Measurements from ENCODE around the gene ZKSCAN3. TPM values are rescaled to one million over a fixed set of nuclear protein-coding genes. Genes with fewer than 3 reads are reported as not detected.

The ZKSCAN3 gene
- total and polyA plus RNA-seq, 11 donors, result 1.5 to 7.9 (median 4.9) TPM

GRCh38 chr6:28369463-28369862 lies 19.7 kb downstream of the ZKSCAN3 start:
- peaks cover 0 to 48% (median 25%) of the 10 kb centered on the region in 9 donors for H3K36me3 ChIP-seq
- no peak for ATAC-seq
- DNase-seq, result no peak
- no peaks in the 10 kb centered on the region for H3K9me3 ChIP-seq
- H3K4me3 ChIP-seq, result no peak overlapping the region
- no peak overlapping the region for H3K27ac ChIP-seq
- H3K27me3 ChIP-seq, result no peaks in the 10 kb centered on the region
- TF ChIP-seq CTCF (IDR thresholded peaks at IDR 0.05) (no peak), POLR2A (IDR thresholded peaks at IDR 0.05) (no peak)
- 97 to 100% (median 97%) methylated on average over 3 of the region's 3 CpGs for WGBS, 4 donors
- H3K4me1 ChIP-seq, result no peaks in the 10 kb centered on the region
- intact Hi-C loops (cut with DNase I), result no loop called here

GRCh38 chr6:28370440-28370839 lies 20.7 kb downstream of the ZKSCAN3 start:
- Histone ChIP-seq H3K27ac (no peak overlapping the region), H3K9me3 (no peaks in the 10 kb centered on the region), H3K4me1 (no peaks in the 10 kb centered on the region), H3K27me3 (no peaks in the 10 kb centered on the region), H3K36me3 (peaks cover 0 to 40% (median 16%) of the 10 kb centered on the region in 9 donors), H3K4me3 (no peak overlapping the region)
- DNase-seq, result no peak
- ATAC-seq, result no peak
- no peak for TF ChIP-seq CTCF (IDR thresholded peaks at IDR 0.05)
- no peak for TF ChIP-seq POLR2A (IDR thresholded peaks at IDR 0.05)
- 70 to 84% (median 76%) methylated on average over 2 of the region's 2 CpGs for WGBS, 4 donors
- intact Hi-C loops (cut with DNase I), result no loop called here

- Histone ChIP-seq H3K4me3 (no peak overlapping the region), H3K27ac (no peak overlapping the region), H3K36me3 (peaks cover 0 to 38% (median 7%) of the 10 kb centered on the region in 9 donors), H3K9me3 (no peaks in the 10 kb centered on the region), H3K4me1 (no peaks in the 10 kb centered on the region), H3K27me3 (no peaks in the 10 kb centered on the region)
- 89 to 97% (median 94%) methylated on average over 1 of the region's 1 CpG for WGBS, 4 donors
- DNase-seq (no peak), ATAC-seq (no peak)
- intact Hi-C loops (cut with DNase I), result no loop called here
- TF ChIP-seq CTCF (IDR thresholded peaks at IDR 0.05) (no peak), POLR2A (IDR thresholded peaks at IDR 0.05) (no peak)
Measured at GRCh38 chr6:28371280-28371679, 21.5 kb downstream of the ZKSCAN3 start.

- 72 to 84% (median 80%) methylated on average over 9 of the region's 9 CpGs for WGBS, 4 donors
- no peak overlapping the region for H3K4me3 ChIP-seq
- H3K27me3 ChIP-seq, result no peaks in the 10 kb centered on the region
- H3K9me3 ChIP-seq, result no peaks in the 10 kb centered on the region
- no peak for DNase-seq
- H3K36me3 ChIP-seq, result peaks cover 0 to 32% (median 5%) of the 10 kb centered on the region in 9 donors
- TF ChIP-seq CTCF (IDR thresholded peaks at IDR 0.05), result no peak
- TF ChIP-seq POLR2A (IDR thresholded peaks at IDR 0.05), result no peak
- no peak for ATAC-seq
- H3K27ac ChIP-seq, result no peak overlapping the region
- intact Hi-C loops (cut with DNase I), result no loop called here
- no peaks in the 10 kb centered on the region for H3K4me1 ChIP-seq
Measured at GRCh38 chr6:28371706-28372451, 22.1 kb downstream of the ZKSCAN3 start.
